ENCODE data around the gene C18orf32.
"Not testable (repeated sequence)": the region's sequence is repeated elsewhere in the genome, so short reads cannot be mapped to it uniquely, and the experiment has no call there.

GRCh38 chr18:49512876-49513275 is 25.8 kb upstream of the C18orf32 start:
- not testable (repeated sequence) for TF ChIP-seq TP53 (CRISPR knock-in tag; conservative IDR thresholded peaks at IDR 0.05); CTCF (CRISPR knock-in tag; IDR thresholded peaks at IDR 0.05); ZZZ3 (CRISPR knock-in tag; IDR thresholded peaks at IDR 0.05; ENCODE audit: borderline replicate concordance)

Measured in HepG2 (cell line).